ENCODE measurements around the gene NAV3.

DNA sequence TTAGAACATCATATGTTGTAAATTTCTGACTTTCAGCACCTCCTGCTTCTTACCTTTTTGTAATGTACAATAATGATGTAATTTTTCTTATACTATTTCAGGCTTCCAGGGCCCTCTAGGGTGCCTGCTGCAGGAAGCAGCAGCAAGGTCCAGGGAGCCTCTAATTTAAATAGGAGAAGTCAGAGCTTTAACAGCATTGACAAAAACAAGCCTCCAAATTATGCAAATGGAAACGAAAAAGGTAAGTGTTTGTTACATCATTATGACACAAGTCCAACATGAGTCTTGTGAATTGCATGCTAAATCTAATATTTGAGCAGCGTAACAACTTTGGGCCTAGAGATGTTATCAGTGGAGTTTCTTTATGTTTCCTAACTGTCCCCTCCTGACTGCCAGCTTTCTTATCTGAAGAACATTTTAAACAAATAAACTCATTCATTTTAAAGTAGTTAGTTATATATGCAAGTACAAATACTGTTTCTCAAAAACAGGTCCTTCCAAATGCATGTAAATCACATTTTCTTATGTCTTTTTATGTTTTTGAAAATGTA, 167.6 kb downstream of the NAV3 start:
- TF ChIP-seq POLR2A (IDR thresholded peaks at IDR 0.05) (no peak), CTCF (IDR thresholded peaks at IDR 0.05) (no peak), EP300 (IDR thresholded peaks at IDR 0.05) (no peak)
